ENCODE data around the gene COL9A2.

The COL9A2 gene

GRCh38 chr1:40315795-40316594, 1.1 kb downstream of the COL9A2 start:
- Histone ChIP-seq H3K27ac (no peak overlapping the region), H3K4me3 (ENCODE audit: low read depth, low read length) (peak overlapping the region; percentile 38), H3K27me3 (replicated peaks) (peaks cover 28% of the 10 kb centered on the region), H3K36me3 (replicated peaks) (no peaks in the 10 kb centered on the region)
- in situ Hi-C loops (cut with HindIII; ENCODE audit: low pct_ligation_motif_present, low sequenced_read_pairs) = no loop called here
- no peak for TF ChIP-seq CTCF (IDR thresholded peaks at IDR 0.05; ENCODE audit: low read depth, low read length, missing control alignments)
- no peak for DNase-seq

GRCh38 chr1:40315239-40315794, 1.8 kb downstream of the COL9A2 start:
- Histone ChIP-seq H3K4me3 (ENCODE audit: low read depth, low read length) (peak overlapping the region; percentile 38), H3K27me3 (replicated peaks) (peaks cover 28% of the 10 kb centered on the region), H3K36me3 (replicated peaks) (no peaks in the 10 kb centered on the region), H3K27ac (no peak overlapping the region)
- in situ Hi-C loops (cut with HindIII; ENCODE audit: low pct_ligation_motif_present, low sequenced_read_pairs) = no loop called here
- peak; percentile 78 for DNase-seq
- TF ChIP-seq CTCF (IDR thresholded peaks at IDR 0.05; ENCODE audit: low read depth, low read length, missing control alignments) = peak; percentile 88

GRCh38 chr1:40314721-40315238, 2.3 kb downstream of the COL9A2 start:
- in situ Hi-C loops (cut with HindIII; ENCODE audit: low pct_ligation_motif_present, low sequenced_read_pairs) = no loop called here
- no peak for TF ChIP-seq CTCF (IDR thresholded peaks at IDR 0.05; ENCODE audit: low read depth, low read length, missing control alignments)
- no peak overlapping the region for H3K27ac ChIP-seq
- H3K4me3 ChIP-seq (ENCODE audit: low read depth, low read length) = peak overlapping the region; percentile 38
- H3K27me3 ChIP-seq (replicated peaks) = peaks cover 28% of the 10 kb centered on the region
- no peaks in the 10 kb centered on the region for H3K36me3 ChIP-seq (replicated peaks)
- no peak for DNase-seq

- Histone ChIP-seq H3K36me3 (replicated peaks) (no peaks in the 10 kb centered on the region), H3K4me3 (ENCODE audit: low read depth, low read length) (no peak overlapping the region), H3K27me3 (replicated peaks) (peaks cover 27% of the 10 kb centered on the region), H3K27ac (no peak overlapping the region)
- in situ Hi-C loops (cut with HindIII; ENCODE audit: low pct_ligation_motif_present, low sequenced_read_pairs) = no loop called here
- no peak for TF ChIP-seq CTCF (IDR thresholded peaks at IDR 0.05; ENCODE audit: low read depth, low read length, missing control alignments)
- no peak for DNase-seq
These were observed 2.9 kb downstream of the COL9A2 start for GRCh38 chr1:40313958-40314720.

GRCh38 chr1:40313329-40313957, 3.6 kb downstream of the COL9A2 start:
- DNase-seq = no peak
- no peaks in the 10 kb centered on the region for H3K36me3 ChIP-seq (replicated peaks)
- TF ChIP-seq CTCF (IDR thresholded peaks at IDR 0.05; ENCODE audit: low read depth, low read length, missing control alignments) = no peak
- peaks cover 25% of the 10 kb centered on the region for H3K27me3 ChIP-seq (replicated peaks)
- no peak overlapping the region for H3K27ac ChIP-seq
- in situ Hi-C loops (cut with HindIII; ENCODE audit: low pct_ligation_motif_present, low sequenced_read_pairs) = no loop called here
- H3K4me3 ChIP-seq (ENCODE audit: low read depth, low read length) = no peak overlapping the region
